ENCODE measurements around the gene MSLN.
"Not testable (repeated sequence)": the region's sequence is repeated elsewhere in the genome, so short reads cannot be mapped to it uniquely, and the experiment has no call there.

The MSLN gene

GRCh38 chr16:760545-761343, at the start of gene MSLN:
Gene MSLN, plus strand, starts transcription at chr16:760734. Its CDS starts 1,947 bp downstream, at chr16:762681.
- DNase-seq: no peak

- no peak for DNase-seq
Measured at GRCh38 chr16:711084-711483, 49.5 kb upstream of the MSLN start.

GRCh38 chr16:711548-712320, 48.8 kb upstream of the MSLN start:
- DNase-seq: peak; percentile 83

GRCh38 chr16:712740-713250, 47.7 kb upstream of the MSLN start:
- not testable (repeated sequence) for DNase-seq

DNA sequence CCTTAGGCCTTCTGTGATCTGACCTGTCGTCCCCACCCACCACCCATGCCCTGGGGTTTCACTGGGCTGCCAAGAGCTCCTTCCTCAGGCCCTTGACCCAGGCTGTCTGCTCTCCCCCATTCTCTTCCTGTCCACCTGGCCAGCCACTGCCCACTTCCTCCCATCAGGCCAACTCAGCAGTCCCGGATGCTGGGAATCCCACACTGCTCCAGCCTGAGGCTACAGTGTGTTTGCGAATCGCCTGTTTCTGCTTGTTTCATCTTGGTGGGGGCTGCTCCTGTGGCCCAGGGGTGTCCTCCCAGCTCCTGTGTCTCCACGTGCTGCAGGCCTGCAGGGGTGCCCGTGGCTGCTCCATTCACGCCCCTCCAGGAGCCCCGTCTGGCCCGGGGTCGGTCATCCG, 46.5 kb upstream of the MSLN start:
- DNase-seq: no peak

DNA sequence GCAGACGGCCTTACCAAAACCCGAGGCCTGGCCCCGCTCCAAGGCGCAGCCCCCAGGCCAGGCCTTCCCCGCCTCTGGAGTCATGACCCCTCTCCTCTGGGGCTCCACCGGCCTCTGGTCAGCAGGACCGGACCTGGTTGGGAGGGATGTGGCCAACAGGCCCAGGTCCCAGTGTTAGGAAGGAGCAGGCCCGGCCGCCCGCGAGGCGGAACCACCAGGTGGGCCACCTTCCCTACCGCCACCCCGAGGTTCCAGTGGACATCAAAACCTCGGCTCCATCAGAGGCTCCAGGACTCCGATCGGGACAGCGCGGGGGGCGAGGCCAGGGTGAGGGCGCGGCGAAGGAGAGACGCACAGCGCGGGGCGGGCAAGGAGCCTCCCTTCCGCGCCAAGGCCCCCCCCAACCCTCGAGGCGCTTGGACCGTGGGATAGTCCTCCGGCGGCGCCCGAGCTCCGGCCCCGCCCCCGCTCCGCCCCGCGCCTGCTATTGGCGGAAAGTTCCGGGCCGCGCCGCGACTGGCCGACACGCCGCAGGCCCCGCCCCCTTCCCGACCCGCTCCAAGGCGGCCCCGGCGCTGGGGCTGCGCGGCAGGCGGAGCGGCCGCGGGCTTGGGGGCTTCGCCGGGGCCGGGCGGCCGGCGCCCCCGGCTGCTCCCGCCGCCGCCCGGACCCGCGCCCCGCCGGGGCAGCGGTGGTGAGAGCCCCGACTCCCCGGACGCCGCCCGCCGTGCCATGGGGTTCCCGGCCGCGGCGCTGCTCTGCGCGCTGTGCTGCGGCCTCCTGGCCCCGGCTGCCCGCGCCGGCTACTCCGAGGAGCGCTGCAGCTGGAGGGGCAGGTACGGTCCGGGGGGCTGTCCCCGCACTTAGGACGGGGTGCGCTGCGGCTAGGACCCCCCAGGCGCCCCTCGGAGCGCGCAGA, 45.7 kb upstream of the MSLN start, which contains the start of gene METRN:
TSS of gene METRN (plus strand) at position 561 of the 919 bp plus-strand sequence. CDS start at position 733, 172 bp downstream.
- DNase-seq: peak; percentile 94

DNA sequence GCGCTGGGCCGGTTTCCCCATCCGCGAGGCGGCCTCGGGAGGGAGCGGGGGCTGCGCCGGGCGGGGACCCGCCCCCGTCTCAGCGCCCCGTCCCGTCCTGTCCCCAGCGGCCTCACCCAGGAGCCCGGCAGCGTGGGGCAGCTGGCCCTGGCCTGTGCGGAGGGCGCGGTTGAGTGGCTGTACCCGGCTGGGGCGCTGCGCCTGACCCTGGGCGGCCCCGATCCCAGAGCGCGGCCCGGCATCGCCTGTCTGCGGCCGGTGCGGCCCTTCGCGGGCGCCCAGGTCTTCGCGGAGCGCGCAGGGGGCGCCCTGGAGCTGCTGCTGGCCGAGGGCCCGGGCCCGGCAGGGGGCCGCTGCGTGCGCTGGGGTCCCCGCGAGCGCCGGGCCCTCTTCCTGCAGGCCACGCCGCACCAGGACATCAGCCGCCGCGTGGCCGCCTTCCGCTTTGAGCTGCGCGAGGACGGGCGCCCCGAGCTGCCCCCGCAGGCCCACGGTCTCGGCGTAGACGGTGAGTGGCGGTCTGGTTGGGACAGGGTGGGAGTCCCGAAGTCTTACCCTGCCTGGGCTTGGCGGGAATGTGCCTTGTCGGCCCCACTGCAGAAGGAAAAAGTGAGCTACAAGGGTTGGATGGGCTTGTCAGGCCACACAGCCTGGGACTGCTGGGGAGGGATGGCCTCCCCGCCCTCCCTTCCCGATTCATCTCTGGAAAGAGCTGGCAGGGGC, 44.9 kb upstream of the MSLN start:
- DNase-seq: no peak

DNA sequence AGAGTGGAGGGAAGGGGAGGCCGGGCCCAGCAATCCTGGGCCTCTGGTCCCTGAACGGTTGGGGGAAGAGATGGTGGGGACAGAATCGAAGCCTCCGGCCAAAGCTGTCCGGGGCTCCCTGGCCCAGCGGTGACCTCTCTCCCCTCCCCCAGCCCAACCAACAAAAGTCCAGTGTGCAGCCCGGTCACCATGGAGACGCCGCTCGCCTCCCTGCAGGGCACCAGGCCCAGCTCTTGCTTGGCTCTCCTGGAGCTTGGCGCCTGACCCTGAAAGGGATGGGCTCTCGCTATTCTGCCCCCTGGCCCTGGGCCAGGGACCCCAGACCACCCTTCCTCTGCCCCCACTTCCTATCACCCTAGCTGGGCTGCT, 44.4 kb upstream of the MSLN start:
- DNase-seq: peak; percentile 68

- DNase-seq: no peak
Measured at GRCh38 chr16:716768-717325, 43.7 kb upstream of the MSLN start.

- DNase-seq: no peak
Measured at GRCh38 chr16:717450-718245, 42.9 kb upstream of the MSLN start.

DNA sequence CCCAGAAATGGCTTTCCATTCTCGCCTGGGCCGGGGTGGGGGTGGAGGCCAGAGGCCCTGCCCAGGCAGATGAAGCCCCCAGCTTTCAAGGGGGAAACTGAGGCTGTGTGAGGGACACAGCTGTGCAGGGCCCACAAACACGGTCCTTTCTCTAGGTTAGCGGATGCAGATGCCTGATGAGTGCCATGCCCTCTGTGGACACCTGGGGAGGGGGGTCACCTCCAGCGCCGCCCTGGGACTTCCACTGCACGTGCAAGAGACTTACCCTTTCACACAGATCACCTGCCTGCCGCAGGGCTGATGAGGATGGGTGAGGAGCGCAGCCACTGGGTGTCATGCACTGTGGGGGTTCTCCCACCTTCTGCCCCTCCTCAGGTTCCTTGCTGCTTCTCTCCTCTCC, 42.1 kb upstream of the MSLN start:
- DNase-seq: no peak

- DNase-seq: no peak
Measured at GRCh38 chr16:718922-719321, 41.6 kb upstream of the MSLN start.

DNA sequence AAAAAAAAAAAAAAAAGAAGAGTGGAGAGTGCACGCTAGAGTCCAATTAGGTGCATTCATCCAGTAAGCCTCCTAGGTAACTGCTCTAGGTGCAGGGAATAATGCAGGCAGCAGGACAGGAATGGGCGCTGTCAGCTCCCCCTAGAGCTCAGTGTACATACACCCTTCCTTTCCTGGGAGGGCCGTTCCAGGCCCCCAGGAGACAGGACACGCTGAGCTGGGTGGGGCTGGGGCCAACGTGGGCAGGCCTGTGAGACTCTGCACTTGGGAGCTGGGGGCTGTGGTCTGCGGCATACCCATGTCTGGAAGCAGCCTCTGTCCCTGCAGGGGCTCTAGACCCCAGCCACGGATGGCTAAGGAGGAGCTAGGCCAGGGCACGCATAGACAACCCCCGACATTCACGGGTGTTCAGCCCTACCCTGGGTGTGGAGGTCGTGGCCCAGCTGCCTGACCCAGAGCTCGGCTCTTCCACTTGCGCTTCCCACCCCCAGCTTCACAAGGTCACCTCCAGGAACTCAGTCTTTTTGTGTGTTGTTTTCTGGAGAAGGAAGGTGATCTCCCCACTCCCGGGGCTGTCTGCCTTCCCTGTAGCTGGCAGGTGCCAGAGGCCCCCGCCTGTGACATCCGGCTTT, 40.6 kb upstream of the MSLN start:
- no peak for DNase-seq

- DNase-seq: peak; percentile 81
Measured at GRCh38 chr16:720447-720989, 40.0 kb upstream of the MSLN start.

GRCh38 chr16:720990-721764, 39.4 kb upstream of the MSLN start, which contains the start of gene ANTKMT:
Gene ANTKMT, plus strand, starts transcription at chr16:721146. Its CDS starts 129 bp downstream, at chr16:721275.
- DNase-seq: peak; percentile 82

- no peak for DNase-seq
Measured at GRCh38 chr16:721765-722540, 38.6 kb upstream of the MSLN start.

DNA sequence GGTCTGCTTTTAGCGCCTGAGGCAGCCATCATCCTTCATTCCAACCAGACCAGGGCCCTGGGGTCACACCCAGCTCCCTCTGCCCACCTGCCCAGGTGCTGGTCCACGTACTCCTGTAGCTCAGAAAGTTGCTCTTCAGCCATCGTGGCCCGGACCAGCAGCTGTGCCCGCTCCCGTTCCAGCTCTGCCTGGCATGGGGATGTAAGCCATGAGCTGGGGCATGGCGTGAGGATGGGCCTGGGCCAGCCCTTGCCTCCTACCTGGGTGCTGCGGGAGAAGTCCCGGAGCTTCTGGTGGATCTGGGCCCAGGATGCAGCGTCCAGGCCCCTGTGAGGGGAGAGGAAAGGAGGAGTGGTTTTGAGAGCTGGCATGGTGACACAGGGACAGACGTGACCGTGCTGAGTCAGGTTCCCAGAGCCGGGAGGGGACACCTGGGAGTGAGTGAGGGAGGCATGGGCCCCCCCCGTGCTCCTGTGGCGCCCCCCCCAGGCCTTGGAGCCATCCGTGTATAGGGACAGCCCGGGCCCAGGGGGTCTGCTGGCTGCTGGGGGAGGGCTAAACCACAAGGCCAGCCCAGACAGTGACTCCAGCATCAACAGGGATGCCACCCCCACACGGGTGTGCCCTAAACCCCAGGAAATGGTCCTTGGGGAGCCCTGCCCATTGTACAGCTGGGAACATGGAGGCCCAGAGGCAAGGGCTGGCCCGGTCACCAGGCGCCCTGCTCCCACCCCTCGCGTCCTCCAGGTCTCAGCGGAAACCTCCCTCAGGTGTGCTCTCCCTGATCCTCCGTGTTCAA, 37.5 kb upstream of the MSLN start:
- no peak for DNase-seq
